Mesendoderm (in vitro differentiated cells): Measurements from ENCODE around the gene BAAT.

Experiments used
- DNase-seq: peaks from one replicate; pipeline ENCODE4 v3.0.0; 2013
- H2AK5ac ChIP-seq: 2 replicates; pipeline ENCODE4 v1.6.1; 2013; ENCODE audit warnings: low read length, inconsistent platforms
- H2BK120ac ChIP-seq: 2 replicates; pipeline ENCODE4 v1.6.1; 2013; ENCODE audit warnings: low read depth, mild to moderate bottlenecking, low read length, moderate library complexity, mixed read lengths
- H2BK15ac ChIP-seq: replicated peaks from 2 replicates; pipeline ENCODE4 v1.6.1; 2013; ENCODE audit warnings: low read depth, mild to moderate bottlenecking, moderate library complexity
- H2BK5ac ChIP-seq: 2 replicates; pipeline ENCODE4 v1.6.1; 2013; ENCODE audit warnings: low read length, inconsistent platforms
- H3K18ac ChIP-seq: 2 replicates; pipeline ENCODE4 v1.6.1; 2013; ENCODE audit warnings: mild to moderate bottlenecking, low read length, mixed read lengths
- H3K23ac ChIP-seq: one replicate; pipeline ENCODE4 v1.6.1; 2013; ENCODE audit warnings: low read length
- H3K27ac ChIP-seq: 2 replicates; pipeline ENCODE4 v1.5.1; 2013; ENCODE audit warnings: low read depth, mild to moderate bottlenecking, inconsistent platforms, low read length, moderate library complexity
- H3K27me3 ChIP-seq: 2 replicates; pipeline ENCODE4 v1.6.1; 2013; ENCODE audit warnings: low read length, control low read depth, mild to moderate bottlenecking, inconsistent platforms; ENCODE audit not compliant: insufficient read depth, poor library complexity
- H3K36me3 ChIP-seq: 2 replicates; pipeline ENCODE4 v1.6.1; 2013; ENCODE audit warnings: low read length, inconsistent platforms; ENCODE audit not compliant: control insufficient read depth, insufficient read depth
- H3K4ac ChIP-seq: one replicate; pipeline ENCODE4 v1.6.1; 2013; ENCODE audit warnings: low read depth, mild to moderate bottlenecking, low read length, moderate library complexity
- H3K4me1 ChIP-seq: 2 replicates; pipeline ENCODE4 v1.6.1; 2013; ENCODE audit warnings: low read depth, low read length, inconsistent platforms; ENCODE audit not compliant: control insufficient read depth
- H3K4me2 ChIP-seq: 2 replicates; pipeline ENCODE4 v1.6.1; 2013; ENCODE audit warnings: low read length
- H3K4me3 ChIP-seq: 2 replicates; pipeline ENCODE4 v1.5.1; 2013; ENCODE audit warnings: mild to moderate bottlenecking, low read length
- H3K56ac ChIP-seq: one replicate; pipeline ENCODE4 v1.6.1; 2013; ENCODE audit warnings: low read length
- H3K79me1 ChIP-seq: 2 replicates; pipeline ENCODE4 v1.6.1; 2013; ENCODE audit warnings: low read length, inconsistent platforms
- H3K79me2 ChIP-seq: 2 replicates; pipeline ENCODE4 v1.6.1; 2013; ENCODE audit warnings: mild to moderate bottlenecking, low read length; ENCODE audit not compliant: control insufficient read depth, insufficient read depth
- H3K9ac ChIP-seq: 2 replicates; pipeline ENCODE4 v1.6.1; 2013; ENCODE audit warnings: low read length, inconsistent platforms
- H4K5ac ChIP-seq: one replicate; pipeline ENCODE4 v1.6.1; 2013; ENCODE audit warnings: low read length
- H4K8ac ChIP-seq: one replicate; pipeline ENCODE4 v1.6.1; 2013; ENCODE audit warnings: low read depth, mild to moderate bottlenecking, control low read depth, low read length, moderate library complexity
- WGBS: extraction: QIAGEN DNeasy Blood & Tissue Kit; methylation state at CpG from one replicate; pipeline ENCODE4 v1.1.7; 2013; ENCODE audit warnings: low lambda C conversion rate, missing lambda C conversion rate; ENCODE audit not compliant: insufficient coverage; ENCODE audit errors: extremely low coverage; 5-methylcytosine and 5-hydroxymethylcytosine counted together

BAAT gene

DNA sequence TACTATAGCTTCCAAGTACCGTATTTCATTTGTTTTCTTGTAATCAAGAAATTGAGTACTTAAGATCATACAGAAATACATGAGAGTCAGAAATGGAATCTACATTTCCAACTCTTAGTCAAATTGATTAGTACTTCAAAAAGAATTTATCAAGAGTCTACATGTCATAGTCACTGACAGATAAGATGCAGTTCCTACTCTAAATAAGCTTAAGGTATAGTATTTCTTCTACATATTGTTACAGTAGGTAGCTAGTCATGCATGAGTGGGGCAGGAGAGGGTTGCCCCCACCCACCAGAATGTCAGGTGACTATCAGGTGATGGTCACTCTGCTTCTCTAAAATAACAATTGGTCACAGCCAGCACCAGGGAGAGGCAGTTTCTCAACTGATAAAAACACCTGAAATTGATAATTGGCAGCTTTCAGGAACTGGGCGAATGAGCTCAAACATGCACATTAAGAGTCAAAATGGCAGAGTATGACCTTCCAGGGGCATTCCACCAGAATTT is 2.9 kb downstream of the BAAT start:
- no peak overlapping the region for H2AK5ac ChIP-seq
- no CpG with 5 or more reads among the region's 2 CpGs for WGBS

GRCh38 chr9:101381118-101381517 is 3.7 kb downstream of the BAAT start:
- no peak for DNase-seq
- WGBS: no CpG with 5 or more reads among the region's 3 CpGs
- H3K4me1 ChIP-seq: no peaks in the 10 kb centered on the region
- no peaks in the 10 kb centered on the region for H3K27me3 ChIP-seq
- no peak overlapping the region for H3K4me3 ChIP-seq
- no peak overlapping the region for H4K5ac ChIP-seq
- H2BK15ac ChIP-seq: no peak overlapping the region
- H3K4ac ChIP-seq: no peak overlapping the region
- no peak overlapping the region for H3K27ac ChIP-seq
- no peak overlapping the region for H2AK5ac ChIP-seq
- no peak overlapping the region for H3K23ac ChIP-seq
- H2BK120ac ChIP-seq: no peak overlapping the region
- no peak overlapping the region for H2BK5ac ChIP-seq
- H3K79me1 ChIP-seq: no peaks in the 10 kb centered on the region
- no peak overlapping the region for H4K8ac ChIP-seq
- no peak overlapping the region for H3K56ac ChIP-seq
- no peak overlapping the region for H3K18ac ChIP-seq
- H3K36me3 ChIP-seq: no peaks in the 10 kb centered on the region
- H3K9ac ChIP-seq: no peak overlapping the region
- no peak overlapping the region for H3K4me2 ChIP-seq
- H3K79me2 ChIP-seq: no peaks in the 10 kb centered on the region

More for the DNA sequence above, 2.9 kb downstream of the BAAT start:
- H2BK120ac ChIP-seq: no peak overlapping the region
- no peak for DNase-seq
- no peak overlapping the region for H3K18ac ChIP-seq
- H3K79me2 ChIP-seq: no peaks in the 10 kb centered on the region
- no peak overlapping the region for H3K23ac ChIP-seq
- H2BK15ac ChIP-seq: no peak overlapping the region
- H3K27me3 ChIP-seq: no peaks in the 10 kb centered on the region
- no peaks in the 10 kb centered on the region for H3K79me1 ChIP-seq
- H3K4me2 ChIP-seq: no peak overlapping the region
- no peak overlapping the region for H3K9ac ChIP-seq
- H3K4me1 ChIP-seq: no peaks in the 10 kb centered on the region
- no peak overlapping the region for H3K27ac ChIP-seq
- H3K4me3 ChIP-seq: no peak overlapping the region
- H4K5ac ChIP-seq: no peak overlapping the region
- no peak overlapping the region for H3K56ac ChIP-seq
- no peak overlapping the region for H4K8ac ChIP-seq
- no peak overlapping the region for H2BK5ac ChIP-seq
- no peaks in the 10 kb centered on the region for H3K36me3 ChIP-seq
- H3K4ac ChIP-seq: no peak overlapping the region

GRCh38 chr9:101380295-101380694 is 4.5 kb downstream of the BAAT start:
- no peaks in the 10 kb centered on the region for H3K27me3 ChIP-seq
- no peak overlapping the region for H4K8ac ChIP-seq
- H4K5ac ChIP-seq: no peak overlapping the region
- no peak overlapping the region for H3K56ac ChIP-seq
- no peaks in the 10 kb centered on the region for H3K4me1 ChIP-seq
- no peaks in the 10 kb centered on the region for H3K79me2 ChIP-seq
- no peaks in the 10 kb centered on the region for H3K79me1 ChIP-seq
- no peak overlapping the region for H3K18ac ChIP-seq
- no peak overlapping the region for H3K27ac ChIP-seq
- no peak overlapping the region for H2BK5ac ChIP-seq
- H3K9ac ChIP-seq: no peak overlapping the region
- H2AK5ac ChIP-seq: no peak overlapping the region
- no peak overlapping the region for H3K4ac ChIP-seq
- H3K36me3 ChIP-seq: no peaks in the 10 kb centered on the region
- no peak overlapping the region for H2BK120ac ChIP-seq
- no peak overlapping the region for H3K4me3 ChIP-seq
- no peak overlapping the region for H3K23ac ChIP-seq
- no peak overlapping the region for H3K4me2 ChIP-seq
- DNase-seq: no peak
- no peak overlapping the region for H2BK15ac ChIP-seq

DNA sequence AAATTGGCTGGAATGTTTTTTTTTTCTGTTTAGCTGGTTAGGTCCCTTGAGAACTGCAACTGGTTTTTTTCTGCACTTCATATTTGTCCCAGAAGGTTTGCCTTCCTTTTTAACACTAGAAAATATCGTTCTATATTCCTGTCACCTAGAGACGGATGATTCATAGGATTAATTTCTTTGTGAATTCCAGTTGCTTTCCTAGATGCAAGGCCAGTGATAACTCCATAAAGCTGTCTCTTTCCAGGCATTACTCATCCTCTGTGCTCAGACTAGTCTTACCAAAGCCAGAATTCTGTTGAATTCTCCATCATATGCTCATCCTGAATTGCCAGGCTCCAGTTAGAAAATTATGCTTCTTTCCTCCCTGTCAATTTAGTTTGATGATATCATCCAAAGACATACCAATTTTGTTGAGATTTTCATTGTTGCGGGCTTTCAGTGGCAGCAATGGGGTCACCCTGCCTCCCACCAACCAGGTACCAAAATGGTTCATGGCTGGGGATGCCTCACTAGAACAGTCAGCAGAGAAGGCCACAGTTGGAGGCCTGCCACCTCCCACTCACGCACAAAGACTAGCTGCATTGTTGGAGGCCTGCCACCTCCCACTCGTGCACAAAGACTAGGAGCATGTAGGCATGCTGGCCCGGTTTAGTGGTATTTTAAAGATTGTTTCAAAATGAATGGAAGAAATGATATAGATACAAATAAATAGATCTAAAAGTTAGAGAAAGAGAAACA is 8.5 kb downstream of the BAAT start:
- Histone ChIP-seq H2BK5ac (no peak overlapping the region), H3K4me2 (no peak overlapping the region), H4K8ac (no peak overlapping the region), H3K4me1 (no peaks in the 10 kb centered on the region), H2BK15ac (no peak overlapping the region), H3K27me3 (no peaks in the 10 kb centered on the region), H2AK5ac (no peak overlapping the region), H3K56ac (no peak overlapping the region), H4K5ac (no peak overlapping the region), H3K4ac (no peak overlapping the region), H2BK120ac (no peak overlapping the region), H3K23ac (no peak overlapping the region), H3K27ac (no peak overlapping the region), H3K9ac (no peak overlapping the region), H3K79me2 (no peaks in the 10 kb centered on the region), H3K18ac (no peak overlapping the region), H3K36me3 (no peaks in the 10 kb centered on the region), H3K4me3 (no peak overlapping the region), H3K79me1 (no peaks in the 10 kb centered on the region)
- WGBS: no CpG with 5 or more reads among the region's 6 CpGs
- DNase-seq: no peak

DNA sequence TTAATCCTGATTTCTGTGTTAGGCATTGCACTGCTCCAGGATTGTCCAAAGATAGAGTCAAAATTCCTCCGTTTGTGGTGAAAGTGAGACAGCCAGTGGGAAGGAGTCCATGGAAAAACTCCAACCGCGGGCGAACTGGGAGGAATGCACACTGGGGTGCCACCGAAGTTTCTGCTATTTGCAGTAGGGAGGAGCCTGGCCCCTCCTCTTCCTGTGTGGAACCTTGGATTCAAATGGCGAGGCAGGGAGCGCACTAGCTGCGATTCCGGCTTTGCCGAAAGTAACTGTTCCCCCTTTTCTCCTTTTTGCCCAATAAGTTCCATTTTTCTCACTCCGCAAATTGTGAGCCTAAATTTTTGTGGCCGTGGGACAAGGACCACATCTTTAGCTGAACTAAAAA is 9.3 kb downstream of the BAAT start:
- H4K8ac ChIP-seq: no peak overlapping the region
- no peaks in the 10 kb centered on the region for H3K4me1 ChIP-seq
- H3K4me3 ChIP-seq: no peak overlapping the region
- no peak overlapping the region for H2BK15ac ChIP-seq
- no peak overlapping the region for H2AK5ac ChIP-seq
- no peak for DNase-seq
- no peak overlapping the region for H3K56ac ChIP-seq
- no peaks in the 10 kb centered on the region for H3K79me2 ChIP-seq
- no peaks in the 10 kb centered on the region for H3K79me1 ChIP-seq
- H3K27ac ChIP-seq: no peak overlapping the region
- H3K27me3 ChIP-seq: no peaks in the 10 kb centered on the region
- no peak overlapping the region for H3K4me2 ChIP-seq
- H3K9ac ChIP-seq: no peak overlapping the region
- H2BK120ac ChIP-seq: no peak overlapping the region
- H3K36me3 ChIP-seq: no peaks in the 10 kb centered on the region
- H3K23ac ChIP-seq: no peak overlapping the region
- no peak overlapping the region for H3K18ac ChIP-seq
- H2BK5ac ChIP-seq: no peak overlapping the region
- no CpG with 5 or more reads among the region's 12 CpGs for WGBS
- H3K4ac ChIP-seq: no peak overlapping the region
- H4K5ac ChIP-seq: no peak overlapping the region
